GM21447 (cell line): ENCODE data around the gene APOL2.
"Not testable (repeated sequence)": the region's sequence is repeated elsewhere in the genome, so short reads cannot be mapped to it uniquely, and the experiment has no call there.

Source experiments
- ATAC-seq: cut with Tn5 transposase; IDR thresholded peaks from one replicate; pipeline ENCODE4 v1.9.1; 2021; ENCODE audit not compliant: unreplicated experiment

Gene APOL2

DNA sequence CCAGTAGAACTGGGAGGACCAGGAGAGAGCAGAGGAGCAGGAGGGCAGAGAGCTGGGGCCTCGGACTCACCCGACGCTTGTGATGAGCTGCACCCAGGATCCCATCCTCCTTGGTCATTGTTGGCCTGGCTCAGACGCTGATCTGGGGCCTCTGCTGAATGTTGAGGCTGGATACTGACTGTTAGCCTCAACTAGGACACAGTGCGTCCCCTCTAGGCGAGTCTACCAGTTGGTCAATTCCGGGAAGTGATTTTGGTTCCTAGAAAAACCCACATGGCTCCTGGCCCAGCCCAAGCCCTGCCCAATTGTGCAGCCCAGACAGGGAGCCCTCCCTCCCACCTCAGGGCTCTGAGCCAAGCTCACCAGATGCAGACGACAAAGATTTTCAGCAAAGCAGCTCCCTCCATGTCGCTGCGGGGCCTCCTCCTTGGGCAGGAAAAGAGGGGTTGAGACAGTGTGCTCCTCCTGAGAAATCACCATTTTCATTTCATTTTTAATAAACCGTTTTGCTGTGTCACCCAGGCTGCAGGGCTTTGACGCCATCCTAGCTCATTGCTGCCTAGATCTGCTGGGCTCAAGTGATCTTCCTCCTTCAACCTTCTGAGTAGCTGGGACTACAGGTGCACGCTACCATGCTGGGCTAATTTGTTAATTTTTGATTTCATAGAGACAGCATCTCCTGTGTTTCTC lies 37.6 kb downstream of the APOL2 start, which contains the start of gene APOL4:
Gene APOL4 (minus strand): TSS at position 180 of the 690 bp plus-strand sequence. CDS start 75 bp downstream, at position 105.
- ATAC-seq, result no peak

- not testable (repeated sequence) for ATAC-seq
Measured at GRCh38 chr22:36201025-36201424, 38.3 kb downstream of the APOL2 start.

GRCh38 chr22:36199001-36199551 lies 40.3 kb downstream of the APOL2 start:
- ATAC-seq, result no peak

DNA sequence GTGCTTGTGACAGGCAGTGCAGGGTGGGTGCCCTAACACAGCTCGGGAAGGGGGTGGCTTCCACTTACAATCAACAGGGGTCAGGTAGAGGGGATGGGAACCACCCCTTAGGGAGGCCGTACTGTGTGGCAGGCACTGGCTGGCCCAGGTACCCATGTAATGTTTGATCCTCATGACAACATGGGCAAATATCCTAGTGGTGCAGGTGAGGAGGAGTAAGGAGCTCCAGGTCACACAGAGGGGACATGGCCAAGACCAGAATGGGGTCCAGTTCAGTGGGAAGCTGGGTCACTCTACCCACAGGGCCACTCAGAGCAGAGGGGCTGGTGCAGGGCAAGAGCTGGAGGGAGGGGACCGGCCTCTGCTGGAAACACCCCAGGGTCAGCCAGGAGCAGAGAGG lies 40.8 kb downstream of the APOL2 start:
- no peak for ATAC-seq

GRCh38 chr22:36197514-36198146 lies 41.7 kb downstream of the APOL2 start:
- no peak for ATAC-seq

- no peak for ATAC-seq
Measured at GRCh38 chr22:36197065-36197440, 42.3 kb downstream of the APOL2 start.

GRCh38 chr22:36196254-36197064 lies 42.9 kb downstream of the APOL2 start:
- ATAC-seq, result no peak

- ATAC-seq, result no peak
Measured at GRCh38 chr22:36194971-36195370, 44.4 kb downstream of the APOL2 start.

- no peak for ATAC-seq
Measured at GRCh38 chr22:36194385-36194784, 44.9 kb downstream of the APOL2 start.

- no peak for ATAC-seq
Measured at GRCh38 chr22:36193577-36193976, 45.8 kb downstream of the APOL2 start.

DNA sequence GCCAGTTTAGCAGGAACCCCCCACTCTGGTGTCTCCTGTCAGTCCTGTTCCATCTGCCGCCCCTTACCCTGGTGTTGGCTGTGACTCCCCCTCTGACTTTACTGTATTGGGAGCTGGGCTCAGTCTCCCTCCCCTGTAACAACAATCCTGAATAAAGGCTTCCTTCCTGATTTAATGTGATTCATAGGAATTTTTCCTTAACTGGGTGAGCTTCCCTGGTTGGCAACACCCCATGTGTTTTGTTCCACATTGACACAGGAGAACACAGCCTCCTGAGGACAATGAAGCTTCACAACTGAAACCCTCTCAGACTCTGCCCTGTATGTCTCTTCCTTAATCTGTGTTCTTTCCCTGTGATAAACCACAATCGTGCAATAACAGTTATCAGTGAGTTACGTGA lies 46.2 kb downstream of the APOL2 start:
- no peak for ATAC-seq

DNA sequence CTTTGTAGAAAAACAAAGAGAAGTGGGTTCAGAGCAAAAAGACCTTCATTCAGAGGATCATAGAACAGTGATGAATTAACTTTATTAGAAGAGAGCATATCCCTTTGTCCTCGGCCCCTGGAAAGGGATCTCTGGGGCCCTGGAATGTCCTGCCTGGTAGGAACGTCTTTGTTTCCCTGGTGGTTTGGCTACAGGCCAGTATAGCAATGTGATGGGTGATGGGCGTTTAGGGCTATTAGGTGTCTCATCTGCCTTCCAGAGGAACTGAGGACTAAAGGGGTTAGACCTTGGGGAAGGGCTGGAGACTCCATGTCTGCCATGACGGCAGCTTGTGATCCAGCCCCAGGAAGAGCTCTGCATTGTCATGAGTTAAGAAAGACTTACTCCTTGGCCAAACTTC lies 46.8 kb downstream of the APOL2 start:
- ATAC-seq, result no peak

DNA sequence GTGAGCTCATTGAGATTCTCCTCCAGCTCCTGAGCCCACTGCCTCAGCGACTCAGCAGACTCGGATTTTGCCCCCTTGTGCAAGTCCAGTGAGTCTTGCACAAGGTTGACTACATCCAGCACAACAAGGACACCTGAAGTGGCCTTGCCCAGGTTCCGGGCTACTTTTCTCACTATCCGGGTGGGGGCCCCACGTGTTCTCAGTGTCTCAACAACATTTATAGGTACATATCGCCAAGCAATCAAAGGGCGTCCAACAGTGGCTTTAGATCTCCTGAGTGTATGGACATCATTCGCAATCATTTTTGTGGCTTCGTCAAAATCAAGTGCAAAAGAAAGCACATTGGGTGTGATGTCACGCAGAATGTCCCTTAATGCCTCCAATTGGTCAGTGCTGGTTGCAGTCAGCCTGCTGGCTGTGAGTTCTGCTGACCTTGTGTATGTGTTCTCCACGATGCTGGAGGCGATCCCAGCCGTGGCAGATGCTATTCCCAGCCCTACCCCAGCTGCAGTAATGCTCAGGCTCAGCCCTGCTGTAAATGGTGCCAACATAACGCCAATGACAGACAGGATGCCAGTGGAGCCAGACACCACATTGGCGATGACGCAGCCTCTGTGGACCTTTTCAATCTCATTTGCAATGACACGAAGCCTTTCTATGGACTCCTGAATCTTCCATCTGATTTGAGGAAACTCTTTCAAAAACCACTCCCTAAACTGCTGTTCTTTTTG lies 48.1 kb downstream of the APOL2 start:
- no peak for ATAC-seq

DNA sequence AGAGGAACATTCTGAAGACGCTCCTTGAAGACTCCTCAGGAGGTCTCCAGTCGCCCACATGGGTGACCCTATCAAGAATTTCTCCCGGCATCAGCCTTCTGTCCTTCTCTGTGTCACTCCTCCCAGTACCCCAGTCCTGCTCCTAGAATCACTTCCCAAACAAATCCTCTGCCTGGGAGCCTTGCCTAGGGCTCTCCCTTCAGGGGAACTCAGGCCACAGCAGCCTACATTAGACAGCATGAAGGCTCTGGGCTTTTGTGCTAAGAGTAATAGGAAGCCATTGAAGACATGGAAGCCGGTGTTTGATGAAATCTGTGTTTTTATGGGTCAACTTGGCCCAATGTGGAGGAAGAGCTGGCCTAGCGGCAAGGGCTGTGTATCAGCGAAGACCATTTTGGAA lies 51.5 kb downstream of the APOL2 start:
- not testable (repeated sequence) for ATAC-seq

- no peak for ATAC-seq
Measured at GRCh38 chr22:36185828-36186624, 53.3 kb downstream of the APOL2 start.

GRCh38 chr22:36184433-36185025 lies 54.8 kb downstream of the APOL2 start:
- ATAC-seq, result no peak

- no peak for ATAC-seq
Measured at GRCh38 chr22:36183446-36183845, 55.9 kb downstream of the APOL2 start.

DNA sequence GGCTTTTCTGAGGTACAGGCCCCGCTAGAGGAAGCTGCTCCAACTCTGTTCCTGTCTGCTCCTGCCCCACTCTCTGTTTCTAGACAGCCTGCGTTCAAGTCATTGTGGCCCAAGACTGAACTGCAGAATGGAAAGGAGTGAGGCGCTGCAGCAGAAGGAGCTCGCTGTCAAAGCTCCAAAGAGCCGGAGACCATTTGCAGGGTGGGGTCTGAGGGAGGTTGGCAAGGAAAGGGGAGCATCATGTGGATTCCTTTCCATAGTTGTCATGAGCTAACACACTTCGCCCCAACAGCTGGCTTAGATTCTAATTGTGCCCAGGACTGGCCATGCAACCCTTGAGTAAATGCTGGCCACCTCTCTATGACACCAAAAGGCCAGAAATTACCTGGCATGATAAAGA lies 56.5 kb downstream of the APOL2 start:
- no peak for ATAC-seq

- no peak for ATAC-seq
Measured at GRCh38 chr22:36182056-36182455, 57.3 kb downstream of the APOL2 start.

DNA sequence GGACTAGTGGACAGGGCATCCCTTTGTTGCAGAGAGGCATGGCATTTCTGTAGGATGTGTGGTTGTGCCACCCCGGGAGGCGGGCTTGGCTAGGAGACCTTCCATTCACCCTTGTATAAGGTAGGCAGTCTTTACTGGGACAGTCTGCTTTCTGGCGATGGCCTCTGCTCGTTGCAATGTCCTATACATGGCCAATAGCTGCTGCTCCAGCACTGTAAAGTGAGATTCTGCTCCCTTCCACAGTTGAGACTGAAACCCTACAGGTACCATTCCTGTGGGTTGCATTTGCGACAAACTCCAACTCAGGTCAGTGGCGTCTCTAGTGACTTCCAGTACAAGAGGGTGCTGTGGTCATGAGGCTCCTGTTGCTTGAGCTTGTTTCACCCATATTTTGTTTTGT lies 58.4 kb downstream of the APOL2 start:
- ATAC-seq, result no peak
